MM.1S (cell line): Measurements from ENCODE around the gene NLRP6.
"Not testable (repeated sequence)": the region's sequence is repeated elsewhere in the genome, so short reads cannot be mapped to it uniquely, and the experiment has no call there.

Experiments used
- DNase-seq: peaks from one replicate; pipeline ENCODE4 v3.0.0-alpha.2; 2015
- H2AFZ ChIP-seq: fragments of 300-600 bp; sonication (generic); 2 replicates; pipeline ENCODE4 v1.6.0; 2016; ENCODE audit warnings: antibody characterized with exemption, low read length
- H3F3A ChIP-seq: fragments of 300-600 bp; sonication (generic); 2 replicates; pipeline ENCODE4 v1.6.1; 2016; ENCODE audit warnings: mild to moderate bottlenecking, antibody characterized with exemption, low read length, moderate library complexity, mixed read lengths; ENCODE audit not compliant: insufficient read depth
- H3K27ac ChIP-seq: fragments of 300-600 bp; sonication (generic); 2 replicates; pipeline ENCODE4 v1.5.1; 2016; ENCODE audit warnings: mild to moderate bottlenecking, low read length
- H3K27me3 ChIP-seq: fragments of 300-600 bp; sonication (generic); replicated peaks from 2 replicates; pipeline ENCODE4 v1.6.0; 2016; ENCODE audit warnings: low read length; ENCODE audit not compliant: insufficient read depth
- H3K36me3 ChIP-seq: fragments of 300-600 bp; sonication (generic); replicated peaks from 2 replicates; pipeline ENCODE4 v1.6.1; 2016; ENCODE audit warnings: mild to moderate bottlenecking, low read length, mixed read lengths; ENCODE audit not compliant: insufficient read depth
- H3K4me1 ChIP-seq: fragments of 300-600 bp; sonication (generic); 2 replicates; pipeline ENCODE4 v1.6.1; 2016; ENCODE audit warnings: low read length, mixed read lengths
- H3K4me2 ChIP-seq: fragments of 300-600 bp; sonication (generic); 2 replicates; pipeline ENCODE4 v1.6.0; 2016; ENCODE audit warnings: low read depth, low read length
- H3K4me3 ChIP-seq: fragments of 300-600 bp; sonication (generic); 2 replicates; pipeline ENCODE4 v1.5.1; 2016; ENCODE audit warnings: low read length, mixed read lengths
- H3K79me2 ChIP-seq: fragments of 300-600 bp; sonication (generic); 2 replicates; pipeline ENCODE4 v1.6.1; 2016; ENCODE audit warnings: mixed run types, low read length, mixed read lengths
- H3K9ac ChIP-seq: fragments of 300-600 bp; sonication (generic); 2 replicates; pipeline ENCODE4 v1.6.1; 2016; ENCODE audit warnings: low read length, mixed read lengths
- H3K9me2 ChIP-seq: fragments of 300-600 bp; sonication (generic); replicated peaks from 2 replicates; pipeline ENCODE4 v1.6.1; 2016; ENCODE audit warnings: mild to moderate bottlenecking, low read length, mixed read lengths; ENCODE audit not compliant: insufficient read depth
- H3K9me3 ChIP-seq: fragments of 300-600 bp; sonication (generic); replicated peaks from 2 replicates; pipeline ENCODE4 v1.6.1; 2016; ENCODE audit warnings: mild to moderate bottlenecking, low read length, mixed read lengths; ENCODE audit not compliant: insufficient read depth
- H4K20me1 ChIP-seq: fragments of 300-600 bp; sonication (generic); 2 replicates; pipeline ENCODE4 v1.6.1; 2016; ENCODE audit warnings: mild to moderate bottlenecking, low read length, moderate library complexity, mixed read lengths; ENCODE audit not compliant: insufficient read depth
- CTCF ChIP-seq: fragments of 300-600 bp; sonication (generic); IDR thresholded peaks from 2 replicates; pipeline ENCODE4 v1.5.1; 2016; ENCODE audit warnings: antibody characterized with exemption, low read length, mixed read lengths
- EZH2 ChIP-seq: fragments of 300-600 bp; sonication (generic); optimal IDR thresholded peaks from 2 replicates; pipeline ENCODE3; 2017; ENCODE audit warnings: low read depth, mild to moderate bottlenecking, antibody characterized with exemption, low read length, mixed read lengths
- EZH2phosphoT487 ChIP-seq: fragments of 300-600 bp; sonication (generic); IDR thresholded peaks from 2 replicates; pipeline ENCODE4 v1.6.1; 2018; ENCODE audit warnings: antibody characterized with exemption, low read length

NLRP6 gene

GRCh38 chr11:332651-333480, 54.7 kb downstream of the NLRP6 start:
- Histone ChIP-seq H3K9me2 (no peaks in the 10 kb centered on the region), H2AFZ (no peak overlapping the region), H3K4me3 (no peak overlapping the region), H3F3A (peaks cover 9% of the 10 kb centered on the region), H3K36me3 (no peaks in the 10 kb centered on the region), H3K9me3 (no peaks in the 10 kb centered on the region), H3K4me2 (no peak overlapping the region), H4K20me1 (no peaks in the 10 kb centered on the region), H3K9ac (no peak overlapping the region), H3K4me1 (peaks cover 31% of the 10 kb centered on the region), H3K27me3 (peaks cover 89% of the 10 kb centered on the region), H3K79me2 (no peaks in the 10 kb centered on the region), H3K27ac (no peak overlapping the region)
- TF ChIP-seq EZH2 (no peak), EZH2phosphoT487 (no peak), CTCF (no peak)
- no peak for DNase-seq

GRCh38 chr11:333616-334263, 55.5 kb downstream of the NLRP6 start:
- H2AFZ ChIP-seq, H4K20me1 ChIP-seq, H3F3A ChIP-seq, DNase-seq, H3K9me3 ChIP-seq, H3K36me3 ChIP-seq, H3K9ac ChIP-seq, H3K4me2 ChIP-seq, H3K27ac ChIP-seq, H3K4me3 ChIP-seq, H3K9me2 ChIP-seq, H3K79me2 ChIP-seq: not testable (repeated sequence)
- Histone ChIP-seq H3K4me1 (peaks cover 31% of the 10 kb centered on the region), H3K27me3 (peaks cover 90% of the 10 kb centered on the region)

GRCh38 chr11:334264-334994, 56.2 kb downstream of the NLRP6 start:
- no peak for DNase-seq

More at GRCh38 chr11:334264-334994, 56.2 kb downstream of the NLRP6 start:
- no peak overlapping the region for H3K4me3 ChIP-seq
- H4K20me1 ChIP-seq: no peaks in the 10 kb centered on the region
- no peak overlapping the region for H2AFZ ChIP-seq
- H3K4me2 ChIP-seq: no peak overlapping the region
- TF ChIP-seq EZH2 (no peak), CTCF (no peak), EZH2phosphoT487 (no peak)
- H3K9ac ChIP-seq: no peak overlapping the region
- peaks cover 9% of the 10 kb centered on the region for H3F3A ChIP-seq
- H3K36me3 ChIP-seq: no peaks in the 10 kb centered on the region
- H3K79me2 ChIP-seq: no peaks in the 10 kb centered on the region
- H3K4me1 ChIP-seq: peaks cover 31% of the 10 kb centered on the region
- no peaks in the 10 kb centered on the region for H3K9me2 ChIP-seq
- H3K27ac ChIP-seq: no peak overlapping the region
- no peaks in the 10 kb centered on the region for H3K9me3 ChIP-seq
- H3K27me3 ChIP-seq: peaks cover 89% of the 10 kb centered on the region
